ENCODE results near the gene PCSK2.
A peak's percentile ranks its signal among the peaks of the same experiment; 100 is the strongest.

PCSK2 gene

GRCh38 chr20:17522528-17522927 lies 295.7 kb downstream of the PCSK2 start:
- Histone ChIP-seq H3K9me3 (ENCODE audit: control insufficient read depth in 2 of 2, low read length in 2 of 2) (no peaks in the 10 kb centered on the region), H3K27me3 (ENCODE audit: control insufficient read depth in 2 of 2, insufficient read depth in 2 of 2, low read length in 2 of 2) (no peaks in the 10 kb centered on the region), H3K27ac (ENCODE audit: low read depth in 2 of 2, low read length in 2 of 2) (no peak overlapping the region), H3K9ac (ENCODE audit: low read depth in 1 of 2, low read length in 2 of 2) (no peak overlapping the region), H3K36me3 (ENCODE audit: control insufficient read depth in 2 of 2, insufficient read depth in 2 of 2, low read length in 2 of 2) (no peaks in the 10 kb centered on the region), H3K4me1 (ENCODE audit: control insufficient read depth in 2 of 2, insufficient read depth in 2 of 2, low read length in 2 of 2) (no peaks in the 10 kb centered on the region), H3K4me3 (ENCODE audit: low read length in 2 of 2) (no peak overlapping the region)

- Histone ChIP-seq H3K27me3 (ENCODE audit: control insufficient read depth in 2 of 2, insufficient read depth in 2 of 2, low read length in 2 of 2) (no peaks in the 10 kb centered on the region), H3K9me3 (ENCODE audit: control insufficient read depth in 2 of 2, low read length in 2 of 2) (no peaks in the 10 kb centered on the region), H3K36me3 (ENCODE audit: control insufficient read depth in 2 of 2, insufficient read depth in 2 of 2, low read length in 2 of 2) (no peaks in the 10 kb centered on the region), H3K4me1 (ENCODE audit: control insufficient read depth in 2 of 2, insufficient read depth in 2 of 2, low read length in 2 of 2) (no peaks in the 10 kb centered on the region), H3K4me3 (ENCODE audit: low read length in 2 of 2) (no peak overlapping the region), H3K9ac (ENCODE audit: low read depth in 1 of 2, low read length in 2 of 2) (no peak overlapping the region), H3K27ac (ENCODE audit: low read depth in 2 of 2, low read length in 2 of 2) (no peak overlapping the region)
These were observed 296.5 kb downstream of the PCSK2 start for GRCh38 chr20:17523326-17523725.

- Histone ChIP-seq H3K27me3 (ENCODE audit: control insufficient read depth in 2 of 2, insufficient read depth in 2 of 2, low read length in 2 of 2) (no peaks in the 10 kb centered on the region), H3K4me3 (ENCODE audit: low read length in 2 of 2) (no peak overlapping the region), H3K9ac (ENCODE audit: low read depth in 1 of 2, low read length in 2 of 2) (no peak overlapping the region), H3K4me1 (ENCODE audit: control insufficient read depth in 2 of 2, insufficient read depth in 2 of 2, low read length in 2 of 2) (no peaks in the 10 kb centered on the region), H3K36me3 (ENCODE audit: control insufficient read depth in 2 of 2, insufficient read depth in 2 of 2, low read length in 2 of 2) (no peaks in the 10 kb centered on the region), H3K27ac (ENCODE audit: low read depth in 2 of 2, low read length in 2 of 2) (no peak overlapping the region), H3K9me3 (ENCODE audit: control insufficient read depth in 2 of 2, low read length in 2 of 2) (no peaks in the 10 kb centered on the region)
These were observed 297.7 kb downstream of the PCSK2 start for GRCh38 chr20:17524560-17524959.

GRCh38 chr20:17525132-17525531 lies 298.3 kb downstream of the PCSK2 start:
- no peak overlapping the region for H3K9ac ChIP-seq (ENCODE audit: low read depth in 1 of 2, low read length in 2 of 2)
- H3K9me3 ChIP-seq (ENCODE audit: control insufficient read depth in 2 of 2, low read length in 2 of 2): no peaks in the 10 kb centered on the region
- H3K36me3 ChIP-seq (ENCODE audit: control insufficient read depth in 2 of 2, insufficient read depth in 2 of 2, low read length in 2 of 2): no peaks in the 10 kb centered on the region
- peaks cover 0 to 2% of the 10 kb centered on the region in 2 donors for H3K27me3 ChIP-seq (ENCODE audit: control insufficient read depth in 2 of 2, insufficient read depth in 2 of 2, low read length in 2 of 2)
- no peak overlapping the region for H3K4me3 ChIP-seq (ENCODE audit: low read length in 2 of 2)
- H3K27ac ChIP-seq (ENCODE audit: low read depth in 2 of 2, low read length in 2 of 2): no peak overlapping the region
- H3K4me1 ChIP-seq (ENCODE audit: control insufficient read depth in 2 of 2, insufficient read depth in 2 of 2, low read length in 2 of 2): no peaks in the 10 kb centered on the region

- Histone ChIP-seq H3K4me3 (ENCODE audit: low read length in 2 of 2) (no peak overlapping the region), H3K9me3 (ENCODE audit: control insufficient read depth in 2 of 2, low read length in 2 of 2) (no peaks in the 10 kb centered on the region), H3K36me3 (ENCODE audit: control insufficient read depth in 2 of 2, insufficient read depth in 2 of 2, low read length in 2 of 2) (no peaks in the 10 kb centered on the region), H3K9ac (ENCODE audit: low read depth in 1 of 2, low read length in 2 of 2) (no peak overlapping the region), H3K27me3 (ENCODE audit: control insufficient read depth in 2 of 2, insufficient read depth in 2 of 2, low read length in 2 of 2) (peaks cover 0 to 4% of the 10 kb centered on the region in 2 donors), H3K4me1 (ENCODE audit: control insufficient read depth in 2 of 2, insufficient read depth in 2 of 2, low read length in 2 of 2) (peaks cover 0 to 3% of the 10 kb centered on the region in 2 donors), H3K27ac (ENCODE audit: low read depth in 2 of 2, low read length in 2 of 2) (no peak overlapping the region)
These were observed 298.8 kb downstream of the PCSK2 start for GRCh38 chr20:17525650-17526049.

GRCh38 chr20:17529586-17529985 lies 302.7 kb downstream of the PCSK2 start:
- Histone ChIP-seq H3K4me1 (ENCODE audit: control insufficient read depth in 2 of 2, insufficient read depth in 2 of 2, low read length in 2 of 2) (peaks cover 0 to 13% of the 10 kb centered on the region in 2 donors), H3K27me3 (ENCODE audit: control insufficient read depth in 2 of 2, insufficient read depth in 2 of 2, low read length in 2 of 2) (peaks cover 0 to 4% of the 10 kb centered on the region in 2 donors), H3K27ac (ENCODE audit: low read depth in 2 of 2, low read length in 2 of 2) (no peak overlapping the region), H3K4me3 (ENCODE audit: low read length in 2 of 2) (no peak overlapping the region), H3K9me3 (ENCODE audit: control insufficient read depth in 2 of 2, low read length in 2 of 2) (no peaks in the 10 kb centered on the region), H3K9ac (ENCODE audit: low read depth in 1 of 2, low read length in 2 of 2) (no peak overlapping the region), H3K36me3 (ENCODE audit: control insufficient read depth in 2 of 2, insufficient read depth in 2 of 2, low read length in 2 of 2) (no peaks in the 10 kb centered on the region)

GRCh38 chr20:17530153-17530552 lies 303.3 kb downstream of the PCSK2 start:
- no peak overlapping the region for H3K27ac ChIP-seq (ENCODE audit: low read depth in 2 of 2, low read length in 2 of 2)

GRCh38 chr20:17530716-17531664 lies 304.1 kb downstream of the PCSK2 start, which contains the start of gene BFSP1:
BFSP1 (minus strand) TSS chr20:17531379; CDS start chr20:17531329, 50 bp downstream.
- Histone ChIP-seq H3K9me3 (ENCODE audit: control insufficient read depth in 2 of 2, low read length in 2 of 2) (no peaks in the 10 kb centered on the region), H3K4me1 (ENCODE audit: control insufficient read depth in 2 of 2, insufficient read depth in 2 of 2, low read length in 2 of 2) (peaks cover 0 to 13% of the 10 kb centered on the region in 2 donors), H3K27ac (ENCODE audit: low read depth in 2 of 2, low read length in 2 of 2) (peak within 1 kb of the TSS; percentile 8 to 23), H3K4me3 (ENCODE audit: low read length in 2 of 2) (peak within 1 kb of the TSS; percentile 64 to 65), H3K27me3 (ENCODE audit: control insufficient read depth in 2 of 2, insufficient read depth in 2 of 2, low read length in 2 of 2) (peaks cover 0 to 4% of the 10 kb centered on the region in 2 donors), H3K9ac (ENCODE audit: low read depth in 1 of 2, low read length in 2 of 2) (peak within 1 kb of the TSS; percentile 41 to 61), H3K36me3 (ENCODE audit: control insufficient read depth in 2 of 2, insufficient read depth in 2 of 2, low read length in 2 of 2) (no peaks in the 10 kb centered on the region)

More at GRCh38 chr20:17530153-17530552, 303.3 kb downstream of the PCSK2 start:
- Histone ChIP-seq H3K9ac (ENCODE audit: low read depth in 1 of 2, low read length in 2 of 2) (no peak overlapping the region), H3K4me3 (ENCODE audit: low read length in 2 of 2) (peak overlapping the region; percentile 64 to 65), H3K9me3 (ENCODE audit: control insufficient read depth in 2 of 2, low read length in 2 of 2) (no peaks in the 10 kb centered on the region), H3K36me3 (ENCODE audit: control insufficient read depth in 2 of 2, insufficient read depth in 2 of 2, low read length in 2 of 2) (no peaks in the 10 kb centered on the region), H3K27me3 (ENCODE audit: control insufficient read depth in 2 of 2, insufficient read depth in 2 of 2, low read length in 2 of 2) (peaks cover 0 to 4% of the 10 kb centered on the region in 2 donors), H3K4me1 (ENCODE audit: control insufficient read depth in 2 of 2, insufficient read depth in 2 of 2, low read length in 2 of 2) (peaks cover 0 to 13% of the 10 kb centered on the region in 2 donors)

GRCh38 chr20:17531665-17532025 lies 304.8 kb downstream of the PCSK2 start:
- Histone ChIP-seq H3K9ac (ENCODE audit: low read depth in 1 of 2, low read length in 2 of 2) (peak overlapping the region; percentile 41 to 61), H3K27ac (ENCODE audit: low read depth in 2 of 2, low read length in 2 of 2) (peak overlapping the region; percentile 8 to 23), H3K4me3 (ENCODE audit: low read length in 2 of 2) (peak overlapping the region; percentile 64 to 65)

GRCh38 chr20:17533396-17533795 lies 306.6 kb downstream of the PCSK2 start:
- H3K4me1 ChIP-seq (ENCODE audit: control insufficient read depth in 2 of 2, insufficient read depth in 2 of 2, low read length in 2 of 2): peaks cover 0 to 13% of the 10 kb centered on the region in 2 donors
- H3K9me3 ChIP-seq (ENCODE audit: control insufficient read depth in 2 of 2, low read length in 2 of 2): no peaks in the 10 kb centered on the region
- H3K4me3 ChIP-seq (ENCODE audit: low read length in 2 of 2): no peak overlapping the region
- no peaks in the 10 kb centered on the region for H3K36me3 ChIP-seq (ENCODE audit: control insufficient read depth in 2 of 2, insufficient read depth in 2 of 2, low read length in 2 of 2)
- H3K27me3 ChIP-seq (ENCODE audit: control insufficient read depth in 2 of 2, insufficient read depth in 2 of 2, low read length in 2 of 2): peaks cover 0 to 4% of the 10 kb centered on the region in 2 donors
- no peak overlapping the region for H3K27ac ChIP-seq (ENCODE audit: low read depth in 2 of 2, low read length in 2 of 2)
- H3K9ac ChIP-seq (ENCODE audit: low read depth in 1 of 2, low read length in 2 of 2): no peak overlapping the region

More at GRCh38 chr20:17531665-17532025, 304.8 kb downstream of the PCSK2 start:
- Histone ChIP-seq H3K4me1 (ENCODE audit: control insufficient read depth in 2 of 2, insufficient read depth in 2 of 2, low read length in 2 of 2) (peaks cover 0 to 13% of the 10 kb centered on the region in 2 donors), H3K36me3 (ENCODE audit: control insufficient read depth in 2 of 2, insufficient read depth in 2 of 2, low read length in 2 of 2) (no peaks in the 10 kb centered on the region), H3K9me3 (ENCODE audit: control insufficient read depth in 2 of 2, low read length in 2 of 2) (no peaks in the 10 kb centered on the region), H3K27me3 (ENCODE audit: control insufficient read depth in 2 of 2, insufficient read depth in 2 of 2, low read length in 2 of 2) (peaks cover 0 to 4% of the 10 kb centered on the region in 2 donors)
